ENCODE results near the gene FOXL3.

FOXL3 gene

DNA sequence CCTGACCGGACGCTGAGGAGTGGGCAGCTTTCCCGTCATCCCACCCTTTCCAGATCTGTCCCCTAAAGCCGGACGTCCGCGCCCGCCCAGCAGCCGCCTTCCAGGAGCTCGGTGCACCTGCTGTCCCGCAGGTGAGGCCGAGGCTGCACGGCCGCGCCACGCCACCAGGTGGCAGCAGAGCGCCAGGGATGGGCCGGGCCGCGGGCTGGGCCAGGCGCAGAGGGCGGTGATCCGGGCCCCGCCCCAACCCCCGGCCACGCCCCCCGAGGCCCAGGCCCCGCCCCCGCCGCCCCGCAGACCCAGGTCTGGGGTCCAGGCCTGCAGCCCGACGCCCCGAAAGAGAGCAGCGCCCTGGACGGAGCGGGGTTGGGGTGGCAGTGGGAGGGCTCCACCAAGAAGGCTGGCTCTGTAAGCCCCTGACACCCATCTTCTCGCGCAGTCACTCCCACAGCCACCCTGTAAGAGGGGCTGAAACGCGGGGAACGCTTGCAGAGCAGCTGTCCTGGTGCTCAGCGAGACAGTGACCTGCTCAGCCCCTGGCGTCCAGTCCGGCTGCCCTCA lies 32.2 kb downstream of the FOXL3 start:
- TF ChIP-seq, protein P1, sequence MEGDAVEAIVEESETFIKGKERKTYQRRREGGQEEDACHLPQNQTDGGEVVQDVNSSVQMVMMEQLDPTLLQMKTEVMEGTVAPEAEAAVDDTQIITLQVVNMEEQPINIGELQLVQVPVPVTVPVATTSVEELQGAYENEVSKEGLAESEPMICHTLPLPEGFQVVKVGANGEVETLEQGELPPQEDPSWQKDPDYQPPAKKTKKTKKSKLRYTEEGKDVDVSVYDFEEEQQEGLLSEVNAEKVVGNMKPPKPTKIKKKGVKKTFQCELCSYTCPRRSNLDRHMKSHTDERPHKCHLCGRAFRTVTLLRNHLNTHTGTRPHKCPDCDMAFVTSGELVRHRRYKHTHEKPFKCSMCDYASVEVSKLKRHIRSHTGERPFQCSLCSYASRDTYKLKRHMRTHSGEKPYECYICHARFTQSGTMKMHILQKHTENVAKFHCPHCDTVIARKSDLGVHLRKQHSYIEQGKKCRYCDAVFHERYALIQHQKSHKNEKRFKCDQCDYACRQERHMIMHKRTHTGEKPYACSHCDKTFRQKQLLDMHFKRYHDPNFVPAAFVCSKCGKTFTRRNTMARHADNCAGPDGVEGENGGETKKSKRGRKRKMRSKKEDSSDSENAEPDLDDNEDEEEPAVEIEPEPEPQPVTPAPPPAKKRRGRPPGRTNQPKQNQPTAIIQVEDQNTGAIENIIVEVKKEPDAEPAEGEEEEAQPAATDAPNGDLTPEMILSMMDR (IDR thresholded peaks at IDR 0.05; ENCODE audit: low read depth, low read length) = peak; percentile 72
- H3K4me3 ChIP-seq (ENCODE audit: low read depth, low read length) = no peak overlapping the region
- DNase-seq (ENCODE audit: low read depth, low spot score) = no peak
- in situ Hi-C loops (cut with HindIII; ENCODE audit: low sequenced_read_pairs) = no loop called here

- DNase-seq (ENCODE audit: low read depth, low spot score) = no peak
- H3K4me3 ChIP-seq (ENCODE audit: low read depth, low read length) = no peak overlapping the region
- TF ChIP-seq, protein P1 (IDR thresholded peaks at IDR 0.05; ENCODE audit: low read depth, low read length) = no peak
- in situ Hi-C loops (cut with HindIII; ENCODE audit: low sequenced_read_pairs) = no loop called here
These were observed 32.7 kb downstream of the FOXL3 start for GRCh38 chr7:322708-323111.

DNA sequence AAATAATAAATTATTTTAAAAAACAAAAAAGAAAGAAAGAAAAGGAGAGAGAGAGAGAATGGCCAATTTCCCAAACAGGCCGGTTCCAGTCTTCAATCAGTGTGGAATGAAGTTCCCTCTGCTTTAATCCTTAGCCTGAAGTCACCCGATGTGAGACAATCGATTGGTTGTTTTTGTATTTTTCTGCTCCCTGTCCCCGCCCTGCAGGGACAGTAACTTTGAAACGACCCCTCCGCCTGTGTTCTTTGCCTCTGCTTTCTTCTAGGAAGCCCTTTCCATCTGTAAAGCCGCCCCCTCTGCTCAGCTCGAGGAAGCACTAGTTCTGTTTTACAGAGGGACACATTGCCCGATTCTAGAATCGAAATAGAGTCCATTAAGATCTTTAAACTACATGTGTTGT lies 33.4 kb downstream of the FOXL3 start:
- no peak for DNase-seq (ENCODE audit: low read depth, low spot score)
- TF ChIP-seq, protein P1 (IDR thresholded peaks at IDR 0.05; ENCODE audit: low read depth, low read length) = no peak
- in situ Hi-C loops (cut with HindIII; ENCODE audit: low sequenced_read_pairs) = no loop called here
- H3K4me3 ChIP-seq (ENCODE audit: low read depth, low read length) = no peak overlapping the region

DNA sequence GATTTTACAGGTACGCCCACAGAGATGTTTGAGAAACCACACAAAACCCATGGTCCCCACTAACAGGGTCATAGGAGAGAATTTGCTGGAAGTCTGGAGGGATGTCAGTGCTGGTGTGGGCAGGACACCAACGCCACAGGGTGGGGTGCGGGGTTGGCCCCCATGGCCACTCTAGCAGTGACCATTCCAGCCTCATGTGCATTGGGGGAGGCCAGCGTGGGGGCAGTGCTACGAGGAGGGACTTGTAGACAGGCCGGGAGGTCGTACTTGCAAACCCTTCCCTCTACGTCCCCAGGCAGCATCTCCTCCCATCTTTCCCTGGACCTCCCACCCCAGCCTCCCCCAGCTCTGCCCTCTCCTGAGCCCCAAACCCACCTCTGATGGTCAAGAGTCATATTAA lies 34.0 kb downstream of the FOXL3 start:
- no peak overlapping the region for H3K4me3 ChIP-seq (ENCODE audit: low read depth, low read length)
- DNase-seq (ENCODE audit: low read depth, low spot score) = no peak
- TF ChIP-seq, protein P1 (IDR thresholded peaks at IDR 0.05; ENCODE audit: low read depth, low read length) = no peak
- in situ Hi-C loops (cut with HindIII; ENCODE audit: low sequenced_read_pairs) = no loop called here

- TF ChIP-seq, protein P1 (IDR thresholded peaks at IDR 0.05; ENCODE audit: low read depth, low read length) = no peak
- no peak overlapping the region for H3K4me3 ChIP-seq (ENCODE audit: low read depth, low read length)
- in situ Hi-C loops (cut with HindIII; ENCODE audit: low sequenced_read_pairs) = no loop called here
- DNase-seq (ENCODE audit: low read depth, low spot score) = no peak
These were observed 35.3 kb downstream of the FOXL3 start for GRCh38 chr7:325051-325798.

GRCh38 chr7:325811-326210 lies 35.8 kb downstream of the FOXL3 start:
- H3K4me3 ChIP-seq (ENCODE audit: low read depth, low read length) = no peak overlapping the region
- DNase-seq (ENCODE audit: low read depth, low spot score) = no peak
- in situ Hi-C loops (cut with HindIII; ENCODE audit: low sequenced_read_pairs) = no loop called here
- TF ChIP-seq, protein P1 (IDR thresholded peaks at IDR 0.05; ENCODE audit: low read depth, low read length) = no peak

Measured in astrocyte of the spinal cord (primary cell).